OCI-LY3 (cell line): ENCODE measurements around the gene RIPOR1.
"Not testable (repeated sequence)": the region's sequence is repeated elsewhere in the genome, so short reads cannot be mapped to it uniquely, and the experiment has no call there.

Experiments used
- H2AFZ ChIP-seq: fragments of 200-600, 300-600 bp; shearing (Covaris generic); 2 replicates; pipeline ENCODE4 v1.6.0; 2014; ENCODE audit warnings: antibody characterized with exemption, low read depth, low read length
- H3K27ac ChIP-seq: fragments of 200-600, 300-600 bp; sonication (generic); 2 replicates; pipeline ENCODE4 v1.5.1; 2014; ENCODE audit warnings: mild to moderate bottlenecking, low read length, moderate library complexity, mixed read lengths
- H3K27me3 ChIP-seq: fragments of 200-600, 300-600 bp; sonication (generic); 2 replicates; pipeline ENCODE4 v1.6.1; 2014; ENCODE audit warnings: low read depth, low read length, mixed read lengths
- H3K36me3 ChIP-seq: fragments of 200-600, 300-600 bp; sonication (generic); replicated peaks from 2 replicates; pipeline ENCODE3; 2014; ENCODE audit warnings: low read depth, low read length, mixed read lengths
- H3K4me1 ChIP-seq: fragments of 300-600, 200-600 bp; sonication (generic); 2 replicates; pipeline ENCODE4 v1.6.1; 2014; ENCODE audit warnings: low read length, mixed read lengths
- H3K4me2 ChIP-seq: fragments of 200-600, 300-600 bp; sonication (generic); 2 replicates; pipeline ENCODE4 v1.6.1; 2014; ENCODE audit warnings: low read length, mixed read lengths
- H3K4me3 ChIP-seq: fragments of 300-600, 200-600 bp; sonication (generic); 2 replicates; pipeline ENCODE4 v1.5.1; 2014; ENCODE audit warnings: antibody characterized with exemption, mild to moderate bottlenecking, low read length, moderate library complexity
- H3K79me2 ChIP-seq: fragments of 300-600, 200-600 bp; shearing (Covaris generic); 2 replicates; pipeline ENCODE4 v1.6.1; 2014; ENCODE audit warnings: mild to moderate bottlenecking, low read length, mixed read lengths
- H3K9ac ChIP-seq: fragments of 300-600, 200-600 bp; shearing (Covaris generic); 2 replicates; pipeline ENCODE4 v1.6.0; 2014; ENCODE audit warnings: mild to moderate bottlenecking, low read length, moderate library complexity
- H3K9me3 ChIP-seq: fragments of 200-600, 300-600 bp; shearing (Covaris generic); 2 replicates; pipeline ENCODE4 v1.6.1; 2014; ENCODE audit warnings: low read length, mixed read lengths; ENCODE audit not compliant: insufficient read depth
- H4K20me1 ChIP-seq: fragments of 200-600, 300-600 bp; sonication (generic); 2 replicates; pipeline ENCODE4 v1.6.1; 2016; ENCODE audit warnings: low read length, mixed read lengths; ENCODE audit not compliant: insufficient read depth
- CTCF ChIP-seq: fragments of 200-600, 300-600 bp; sonication (generic); IDR thresholded peaks from 2 replicates; pipeline ENCODE4 v1.5.1; 2014; ENCODE audit warnings: antibody characterized with exemption, low read length, low read depth
- EZH2phosphoT487 ChIP-seq: fragments of 200-600 bp; shearing (Covaris generic); IDR thresholded peaks from 2 replicates; pipeline ENCODE4 v1.6.1; 2018; ENCODE audit warnings: antibody characterized with exemption, mixed run types, low read depth

RIPOR1 gene

GRCh38 chr16:67506468-67506867, 22.2 kb upstream of the RIPOR1 start:
- Histone ChIP-seq H3K79me2 (no peaks in the 10 kb centered on the region), H3K36me3 (no peaks in the 10 kb centered on the region), H3K4me2 (peak overlapping the region; percentile 71), H3K4me3 (peak overlapping the region; percentile 63), H3K27me3 (no peaks in the 10 kb centered on the region), H2AFZ (no peak overlapping the region), H4K20me1 (no peaks in the 10 kb centered on the region), H3K9me3 (no peaks in the 10 kb centered on the region), H3K4me1 (peaks cover 17% of the 10 kb centered on the region), H3K27ac (no peak overlapping the region), H3K9ac (peak overlapping the region; percentile 42)
- TF ChIP-seq CTCF (no peak), EZH2phosphoT487 (no peak)

DNA sequence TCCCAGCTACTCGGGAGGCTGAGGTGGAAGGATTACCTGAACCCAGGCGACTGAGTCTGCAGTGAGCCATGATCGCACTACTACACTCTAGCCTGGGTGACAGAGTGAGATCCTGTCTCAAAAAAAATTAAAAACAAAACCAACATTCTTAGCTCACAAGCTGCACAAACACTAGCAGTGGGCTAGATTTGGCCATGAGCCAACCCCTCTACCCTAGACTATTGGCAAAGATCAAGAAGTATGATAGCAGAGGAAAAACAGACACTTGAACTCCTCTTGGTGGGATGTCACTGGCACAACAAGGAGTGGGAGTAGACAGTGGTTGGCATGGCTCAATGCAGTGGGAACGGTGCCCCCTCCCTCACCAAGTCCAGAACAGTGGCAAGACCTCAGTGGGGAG, 19.6 kb upstream of the RIPOR1 start:
- Histone ChIP-seq H3K36me3 (no peaks in the 10 kb centered on the region), H3K4me3 (no peak overlapping the region), H3K27me3 (no peaks in the 10 kb centered on the region), H3K9me3 (no peaks in the 10 kb centered on the region), H3K4me1 (peaks cover 24% of the 10 kb centered on the region), H3K4me2 (no peak overlapping the region), H3K79me2 (no peaks in the 10 kb centered on the region), H4K20me1 (no peaks in the 10 kb centered on the region), H2AFZ (no peak overlapping the region), H3K27ac (no peak overlapping the region), H3K9ac (no peak overlapping the region)
- TF ChIP-seq CTCF: no peak
- TF ChIP-seq EZH2phosphoT487: no peak

DNA sequence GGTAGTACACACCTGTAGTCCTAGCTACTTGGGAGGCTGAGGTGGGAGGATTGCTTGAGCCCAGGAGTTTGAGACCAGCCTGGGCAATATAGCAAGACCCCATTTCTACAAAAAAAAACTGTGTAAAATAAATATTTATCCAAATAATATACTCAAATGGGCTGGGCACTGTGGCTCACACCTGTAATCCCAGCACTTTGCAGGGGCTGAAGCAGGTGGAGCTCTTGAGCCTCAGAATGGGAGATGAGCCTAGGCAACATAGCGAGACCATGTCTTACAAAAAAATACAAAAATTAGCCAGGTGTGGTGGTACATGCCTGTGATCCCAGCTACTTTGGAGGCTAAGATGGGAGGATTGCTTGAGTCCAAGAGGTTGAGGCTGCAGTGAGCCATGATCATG, 14.7 kb upstream of the RIPOR1 start:
- H3K4me2 ChIP-seq: peak overlapping the region; percentile 40

GRCh38 chr16:67514382-67514828, 14.2 kb upstream of the RIPOR1 start:
- 0 out of 2 replicates have a peak overlapping the region, but pooled peaks have one; percentile 7 for H3K4me3 ChIP-seq
- H3K4me1 ChIP-seq: peaks cover 58% of the 10 kb centered on the region
- TF ChIP-seq CTCF (peak; percentile 63), EZH2phosphoT487 (no peak)
- H4K20me1 ChIP-seq: no peaks in the 10 kb centered on the region
- peak overlapping the region; percentile 42 for H3K27ac ChIP-seq
- no peaks in the 10 kb centered on the region for H3K27me3 ChIP-seq
- no peaks in the 10 kb centered on the region for H3K79me2 ChIP-seq
- no peak overlapping the region for H2AFZ ChIP-seq
- no peaks in the 10 kb centered on the region for H3K36me3 ChIP-seq
- peak overlapping the region; percentile 40 for H3K4me2 ChIP-seq
- H3K9ac ChIP-seq: no peak overlapping the region
- no peaks in the 10 kb centered on the region for H3K9me3 ChIP-seq

More for the DNA sequence above, 14.7 kb upstream of the RIPOR1 start:
- peak overlapping the region; percentile 42 for H3K27ac ChIP-seq
- H3K9ac ChIP-seq, H2AFZ ChIP-seq, H3K27me3 ChIP-seq, H3K79me2 ChIP-seq, H3K36me3 ChIP-seq, H4K20me1 ChIP-seq, H3K9me3 ChIP-seq: not testable (repeated sequence)
- H3K4me1 ChIP-seq: peaks cover 53% of the 10 kb centered on the region
- 0 out of 2 replicates have a peak overlapping the region, but pooled peaks have one; percentile 7 for H3K4me3 ChIP-seq
